NCI-H2171 (cell line): ENCODE measurements around the gene C19orf44.

Experiments
- DNase-seq: peaks from one replicate; lab custom pipeline; 2025; lab: John Stamatoyannopoulos, UW

Gene C19orf44

GRCh38 chr19:16518061-16518460 lies 21.9 kb downstream of the C19orf44 start:
- DNase-seq: no peak

DNA sequence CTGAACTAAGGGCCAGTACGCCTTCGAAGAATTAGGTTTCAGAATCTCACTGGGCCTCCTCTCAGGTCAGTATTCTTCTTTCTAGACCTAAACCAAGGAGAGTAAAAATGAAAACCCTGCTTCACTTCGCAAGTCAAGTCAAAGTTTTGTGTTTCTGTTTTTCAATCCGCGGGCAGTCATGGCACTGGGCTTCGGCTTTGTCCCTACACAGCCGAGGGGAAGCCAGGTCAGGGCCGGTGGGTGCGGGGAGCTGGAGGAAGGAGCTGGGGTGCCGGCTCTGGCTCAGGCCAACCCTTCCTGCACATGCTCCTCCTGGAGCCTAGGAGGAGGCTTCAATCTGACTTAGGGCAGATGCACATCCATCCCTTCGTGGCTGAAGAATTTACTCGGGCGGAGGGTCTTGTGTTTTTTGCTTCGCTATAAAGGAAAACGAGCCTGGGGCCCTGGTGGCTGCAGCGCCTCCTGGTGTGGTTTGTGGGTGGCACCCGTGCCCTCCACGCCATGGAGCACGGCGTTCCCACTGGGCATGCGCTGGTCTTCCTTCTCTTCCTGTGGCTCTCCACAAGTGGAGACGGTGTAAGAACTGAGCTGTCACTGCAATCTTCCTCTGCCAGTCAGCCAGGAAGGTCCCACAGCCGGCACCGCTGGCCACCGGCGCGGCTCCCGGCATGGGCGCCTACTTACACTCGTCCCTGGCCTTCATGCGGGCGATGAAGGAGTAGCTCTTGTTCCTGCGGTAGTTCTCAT lies 22.5 kb downstream of the C19orf44 start:
- DNase-seq: no peak

- DNase-seq: no peak
These were observed 23.1 kb downstream of the C19orf44 start for GRCh38 chr19:16519230-16519687.

GRCh38 chr19:16520074-16520973 lies 24.1 kb downstream of the C19orf44 start:
- DNase-seq: no peak

GRCh38 chr19:16520986-16521624 lies 24.9 kb downstream of the C19orf44 start:
- no peak for DNase-seq

- DNase-seq: no peak
These were observed 25.6 kb downstream of the C19orf44 start for GRCh38 chr19:16521715-16522289.

DNA sequence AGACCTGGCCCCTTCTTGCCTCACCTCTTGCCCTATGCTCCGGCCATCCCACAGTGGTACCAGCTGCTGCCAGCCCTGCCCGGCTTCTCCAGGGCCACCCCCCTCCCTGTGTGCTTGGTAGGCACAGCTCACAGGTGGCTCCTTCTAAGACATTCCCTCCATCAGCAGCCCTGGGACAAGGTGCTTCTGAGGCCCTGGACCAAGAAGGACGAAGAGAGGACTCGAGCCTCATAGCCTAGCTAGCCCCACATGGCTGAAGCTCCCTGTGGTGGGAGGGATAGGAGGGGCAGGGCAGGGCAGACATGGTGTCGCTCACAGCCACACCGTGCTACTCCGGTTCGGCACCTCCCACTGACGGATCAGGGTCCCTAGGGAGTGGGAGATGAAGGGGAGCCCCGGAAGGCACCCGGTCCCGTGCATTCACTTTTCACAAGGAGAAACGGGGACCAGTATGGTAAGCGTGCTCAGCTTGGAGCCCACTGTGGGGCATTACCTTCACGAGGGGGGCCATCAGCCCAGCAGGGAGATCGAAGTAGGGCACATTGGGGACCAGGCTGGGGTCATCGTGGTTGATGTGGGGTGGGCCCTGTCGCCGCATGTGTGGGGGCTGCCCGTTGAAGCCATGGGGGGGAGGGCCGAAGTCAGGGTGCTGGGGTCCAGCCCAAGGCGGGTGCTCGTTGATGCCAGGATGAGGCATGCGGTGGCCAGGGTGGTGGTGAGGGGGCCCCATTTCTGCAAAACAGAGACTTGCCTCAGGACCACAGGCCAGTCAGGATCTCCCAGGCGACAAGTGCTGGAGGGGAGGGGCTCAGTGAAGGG lies 26.6 kb downstream of the C19orf44 start:
- no peak for DNase-seq

- no peak for DNase-seq
These were observed 29.0 kb downstream of the C19orf44 start for GRCh38 chr19:16524991-16525734.

DNA sequence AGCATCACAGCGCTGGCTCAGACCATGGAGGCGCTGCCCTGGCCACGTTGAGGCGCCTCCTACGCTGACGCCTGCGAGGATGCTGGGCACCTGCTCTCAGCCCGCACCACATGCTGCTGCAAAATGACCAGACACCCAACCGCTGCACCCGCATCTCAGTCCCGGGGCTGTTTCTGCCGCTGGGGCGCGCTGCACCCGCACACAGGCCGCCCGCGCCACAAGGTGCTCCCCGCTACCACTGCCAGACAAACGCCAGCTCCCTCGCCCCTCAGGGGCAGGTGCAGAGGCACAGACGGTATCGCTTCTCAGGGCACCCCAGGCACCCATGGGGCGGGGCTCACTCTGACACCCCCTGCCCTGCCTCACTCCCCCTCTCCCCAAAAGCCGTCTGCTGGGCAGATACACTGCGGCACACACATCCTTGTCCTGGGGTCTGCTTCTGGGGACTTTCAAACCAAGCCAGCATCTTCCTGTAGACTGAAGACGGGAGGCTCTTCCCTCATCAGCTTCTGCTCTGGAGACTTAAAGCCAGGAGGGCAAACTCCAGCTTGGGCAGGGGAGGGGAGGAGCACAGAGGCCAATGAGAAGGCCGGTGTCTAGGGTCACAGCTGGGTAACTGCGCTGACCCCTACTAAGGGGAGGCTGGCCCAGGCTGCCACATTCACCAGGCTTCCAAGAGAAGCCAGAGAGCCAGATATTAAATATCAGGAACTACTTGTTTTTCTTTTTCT lies 29.7 kb downstream of the C19orf44 start:
- no peak for DNase-seq

DNA sequence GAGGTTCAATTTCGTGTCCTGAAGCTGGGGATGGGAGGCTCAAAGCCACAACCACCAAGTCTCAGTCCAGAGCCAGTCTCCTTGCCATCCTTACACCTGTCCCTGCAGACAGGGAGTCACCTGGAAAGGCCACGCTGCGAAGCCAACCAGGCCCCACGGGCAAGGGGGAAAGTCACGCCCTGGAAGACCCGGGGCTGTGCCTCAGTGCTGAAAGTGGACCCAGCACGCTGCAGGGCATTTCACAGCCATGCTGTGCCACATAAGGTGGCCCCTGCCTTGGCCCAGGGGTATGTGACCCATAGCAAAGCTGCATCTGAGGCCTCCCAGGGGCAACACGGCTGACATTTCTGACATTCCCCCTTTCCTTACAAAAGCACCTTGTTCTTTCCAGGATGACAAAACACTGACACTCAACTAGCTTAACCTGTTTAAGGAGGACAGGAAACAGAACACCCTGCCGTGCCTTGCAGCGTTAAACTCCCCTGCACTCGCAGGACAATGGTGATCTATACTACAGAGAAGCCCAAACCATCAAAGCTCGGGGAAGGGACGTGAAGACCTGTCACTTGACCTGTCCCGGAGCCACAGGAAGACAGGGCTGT lies 31.2 kb downstream of the C19orf44 start:
- DNase-seq: no peak

- DNase-seq: no peak
These were observed 31.9 kb downstream of the C19orf44 start for GRCh38 chr19:16527971-16528521.

DNA sequence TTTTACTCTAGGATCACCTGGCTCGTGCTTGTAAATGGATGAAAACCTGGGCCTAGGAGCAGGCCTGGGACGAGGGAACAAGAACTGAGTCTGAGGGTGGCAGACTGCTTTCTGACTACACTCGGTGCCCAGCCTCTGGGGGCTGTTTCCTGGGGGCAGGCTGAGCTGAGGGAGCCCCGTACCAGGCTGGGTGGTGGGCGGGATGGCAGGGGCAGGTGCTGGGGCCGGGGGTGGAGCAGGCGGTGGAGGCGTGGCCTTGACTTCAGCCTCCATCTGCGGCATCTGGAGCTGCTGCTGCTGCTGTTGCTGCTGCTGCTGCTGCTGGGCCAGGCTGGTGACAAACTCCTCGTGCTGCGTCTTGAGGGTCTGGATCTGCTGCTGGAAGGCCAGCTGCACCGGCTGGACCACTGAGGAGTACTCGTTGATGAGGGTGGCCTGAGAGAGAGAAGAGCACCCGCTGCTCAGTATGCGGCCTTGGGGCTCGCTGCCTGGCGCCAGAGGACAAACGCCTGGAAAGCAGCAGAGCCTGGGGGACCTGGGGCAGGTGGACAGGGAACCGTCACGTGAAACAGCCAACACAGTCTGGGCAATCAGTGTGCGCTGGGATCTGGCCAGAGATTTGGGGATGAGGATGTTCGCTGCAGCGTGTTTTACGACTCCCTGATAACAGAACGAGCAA lies 33.4 kb downstream of the C19orf44 start:
- DNase-seq: no peak

DNA sequence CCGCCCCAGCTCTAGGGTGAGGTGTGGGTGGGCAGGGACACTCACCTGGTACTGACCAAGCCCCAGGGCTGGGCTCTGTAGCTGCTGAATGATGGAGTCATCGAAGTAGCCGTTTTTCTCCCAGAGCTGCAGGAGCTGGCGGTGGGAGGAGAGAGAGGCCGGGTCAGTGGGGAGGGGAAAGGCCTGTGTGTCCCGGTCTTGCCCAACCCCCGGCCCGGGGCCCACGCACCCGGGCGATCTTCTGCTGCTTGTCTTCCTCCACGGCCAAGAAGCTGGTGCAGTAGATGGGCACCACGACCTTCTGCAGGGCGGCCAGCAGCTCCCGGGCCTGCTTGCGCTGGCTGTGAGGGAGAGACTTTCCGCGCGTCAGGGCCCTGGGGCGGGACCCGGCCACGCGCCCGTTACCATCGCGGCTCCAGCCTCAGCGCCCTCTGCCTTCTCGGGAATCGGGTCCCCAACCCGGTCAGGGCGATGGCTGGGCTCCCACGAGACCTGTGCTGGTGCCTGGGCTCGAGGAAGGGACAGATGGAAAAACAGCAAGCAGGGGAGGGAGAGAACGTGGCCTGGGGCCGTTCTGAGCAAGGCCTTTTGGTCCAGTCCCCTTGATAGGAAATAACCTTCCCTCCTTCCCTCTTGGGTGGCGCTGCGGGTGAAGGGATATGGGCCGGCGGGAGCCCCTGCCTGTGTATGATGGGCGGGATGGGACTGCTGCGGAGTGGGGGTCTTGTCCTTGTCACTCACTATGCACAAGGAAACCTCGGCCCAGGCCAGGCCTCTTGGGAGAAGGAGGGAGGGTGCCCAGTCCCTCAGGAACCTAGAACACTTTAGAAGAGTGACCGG lies 34.6 kb downstream of the C19orf44 start:
- no peak for DNase-seq

GRCh38 chr19:16531380-16531669 lies 35.1 kb downstream of the C19orf44 start:
- DNase-seq: no peak

GRCh38 chr19:16532440-16533234 lies 36.4 kb downstream of the C19orf44 start:
- no peak for DNase-seq

DNA sequence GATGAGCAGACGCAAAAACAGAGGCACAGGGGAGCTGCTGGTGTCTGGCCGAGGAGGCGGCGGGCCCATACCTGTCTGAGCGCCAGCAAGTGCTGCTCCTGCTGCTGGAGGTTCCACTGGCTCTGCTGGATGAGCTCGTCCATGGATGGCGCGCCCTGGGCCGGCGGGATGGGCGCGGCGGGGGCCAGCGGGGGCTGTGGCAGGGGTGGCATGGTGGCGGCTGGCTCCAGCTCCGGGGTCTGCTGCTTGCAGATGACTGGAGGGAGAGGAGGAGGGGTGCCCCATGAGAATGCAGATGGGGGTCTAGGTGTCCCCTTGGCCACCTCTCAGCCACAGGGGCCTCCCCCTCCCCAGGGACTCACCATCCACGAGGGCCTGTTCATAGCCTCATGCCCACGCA lies 39.2 kb downstream of the C19orf44 start:
- DNase-seq: no peak

DNA sequence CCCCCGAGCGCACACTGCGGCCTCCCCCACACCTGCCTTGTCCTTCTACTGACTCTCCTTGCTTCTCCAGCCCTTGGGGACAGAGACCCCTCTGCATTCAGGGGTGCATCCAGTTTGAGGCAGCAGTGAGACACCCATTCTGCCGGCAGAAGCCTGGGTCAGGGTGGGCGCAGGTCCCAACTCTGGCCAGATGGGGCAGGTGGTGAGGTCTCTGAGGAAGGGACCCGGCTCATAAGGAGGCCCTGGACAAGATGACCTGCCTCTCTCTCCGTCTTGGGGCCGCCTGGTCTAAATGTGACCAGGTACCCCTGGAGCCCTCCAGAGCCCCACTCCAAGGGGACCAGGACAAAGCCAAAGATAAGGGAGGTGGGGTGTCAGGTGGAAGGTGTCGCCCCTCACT lies 39.9 kb downstream of the C19orf44 start:
- DNase-seq: no peak
